GM18498 (cell line): Measurements from ENCODE around the gene OSTF1.
A peak's percentile ranks its signal among the peaks of the same experiment; 100 is the strongest.

Source experiments
- ATAC-seq: cut with Tn5 transposase; IDR thresholded peaks from one replicate; pipeline ENCODE4 v1.9.1; 2021; ENCODE audit warnings: mild to moderate bottlenecking, moderate library complexity; ENCODE audit not compliant: unreplicated experiment

Gene OSTF1

GRCh38 chr9:75161116-75161857, 73.0 kb downstream of the OSTF1 start:
- no peak for ATAC-seq

- no peak for ATAC-seq
Measured at GRCh38 chr9:75163764-75164163, 75.5 kb downstream of the OSTF1 start.

GRCh38 chr9:75164573-75164972, 76.3 kb downstream of the OSTF1 start:
- no peak for ATAC-seq

- ATAC-seq: no peak
Measured at GRCh38 chr9:75167281-75167680, 79.0 kb downstream of the OSTF1 start.

- no peak for ATAC-seq
Measured at GRCh38 chr9:75168270-75169178, 80.2 kb downstream of the OSTF1 start.

GRCh38 chr9:75169623-75170022, 81.3 kb downstream of the OSTF1 start:
- ATAC-seq: no peak

GRCh38 chr9:75170898-75171360, 82.6 kb downstream of the OSTF1 start:
- no peak for ATAC-seq

- no peak for ATAC-seq
Measured at GRCh38 chr9:75175395-75175794, 87.1 kb downstream of the OSTF1 start.

- ATAC-seq: no peak
Measured at GRCh38 chr9:75176037-75176436, 87.7 kb downstream of the OSTF1 start.

- no peak for ATAC-seq
Measured at GRCh38 chr9:75181750-75182149, 93.4 kb downstream of the OSTF1 start.

- no peak for ATAC-seq
Measured at GRCh38 chr9:75183306-75183705, 95.0 kb downstream of the OSTF1 start.

GRCh38 chr9:75184471-75184870, 96.2 kb downstream of the OSTF1 start:
- no peak for ATAC-seq

GRCh38 chr9:75185585-75186170, 97.4 kb downstream of the OSTF1 start:
- peak; percentile 89 for ATAC-seq

- no peak for ATAC-seq
Measured at GRCh38 chr9:75186767-75187380, 98.6 kb downstream of the OSTF1 start.

GRCh38 chr9:75188756-75189155, 100.4 kb downstream of the OSTF1 start:
- ATAC-seq: no peak

GRCh38 chr9:75190762-75191161, 102.4 kb downstream of the OSTF1 start:
- ATAC-seq: no peak
